ENCODE measurements around the gene FOLH1.
"Not testable (repeated sequence)": the region's sequence is repeated elsewhere in the genome, so short reads cannot be mapped to it uniquely, and the experiment has no call there.

Gene FOLH1

GRCh38 chr11:49208006-49208721, at the start of gene FOLH1:
Gene FOLH1 (minus strand): TSS chr11:49208602. CDS start chr11:49208409, 193 bp downstream.
- Histone ChIP-seq H3K4me3 (no peak within 1 kb of the TSS), H3K9ac (no peak within 1 kb of the TSS), H3K4me2 (no peak within 1 kb of the TSS), H3K36me3 (no peaks in the 10 kb centered on the region), H3K27ac (no peak within 1 kb of the TSS), H3K9me3 (replicated peaks in 1 of 11) (peaks cover 0 to 9% (median 7%) of the 10 kb centered on the region in 11 experiments; a peak in 12 of 22 replicates), H3K27me3 (no peaks in the 10 kb centered on the region), H4K20me1 (no peaks in the 10 kb centered on the region), H3K4me1 (no peaks in the 10 kb centered on the region)
- no peak for TF ChIP-seq Cebpa-rat (IDR thresholded peaks at IDR 0.05)

DNA sequence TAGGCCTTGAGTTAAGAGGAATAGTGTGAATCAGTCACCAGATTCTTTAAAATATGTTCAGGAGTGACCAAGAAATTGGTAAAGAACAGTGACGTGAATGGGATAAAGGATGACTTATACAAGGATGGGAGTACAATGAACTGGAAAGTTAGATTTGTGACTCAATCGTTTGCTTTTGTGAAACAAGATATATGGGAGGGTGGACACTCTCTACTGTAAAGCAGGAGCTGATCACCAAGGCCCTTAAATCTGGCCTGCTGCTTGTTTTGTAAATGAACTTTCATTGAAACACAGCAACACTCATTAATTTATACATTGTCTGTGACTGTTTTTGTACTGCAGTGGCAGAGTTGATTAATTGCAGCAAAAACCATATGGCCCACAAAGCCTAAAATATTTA, 46.7 kb upstream of the FOLH1 start:
- H3K9me3 ChIP-seq (replicated peaks in 1 of 11); H3K36me3 ChIP-seq; H3K9ac ChIP-seq; H3K27me3 ChIP-seq; H3K4me1 ChIP-seq; H3K4me3 ChIP-seq; H3K4me2 ChIP-seq; H4K20me1 ChIP-seq; H3K27ac ChIP-seq: not testable (repeated sequence)

DNA sequence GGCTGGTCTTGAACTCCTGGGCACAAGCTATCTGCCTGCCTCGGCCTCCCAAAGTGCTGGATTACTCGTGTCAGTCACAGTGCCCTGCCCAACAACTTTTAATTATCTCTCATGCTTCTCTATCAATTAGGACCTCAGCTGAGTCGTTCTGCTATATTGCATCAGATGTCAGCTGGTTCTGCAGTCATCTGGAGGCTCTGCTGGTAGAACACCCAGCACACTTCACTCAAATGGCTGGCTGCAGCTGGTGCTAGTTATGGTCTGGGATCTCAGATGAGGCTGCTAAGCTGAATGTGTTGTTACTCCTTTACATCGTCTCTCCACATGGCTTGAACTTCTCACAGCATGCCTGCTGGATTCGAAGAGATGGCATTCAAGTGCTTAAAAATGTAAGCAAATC, 42.8 kb upstream of the FOLH1 start:
- not testable (repeated sequence) for H3K4me3 ChIP-seq; H3K4me1 ChIP-seq; H3K27ac ChIP-seq; H4K20me1 ChIP-seq; H3K36me3 ChIP-seq; H3K27me3 ChIP-seq; H3K9me3 ChIP-seq (replicated peaks in 1 of 11); H3K9ac ChIP-seq; H3K4me2 ChIP-seq

DNA sequence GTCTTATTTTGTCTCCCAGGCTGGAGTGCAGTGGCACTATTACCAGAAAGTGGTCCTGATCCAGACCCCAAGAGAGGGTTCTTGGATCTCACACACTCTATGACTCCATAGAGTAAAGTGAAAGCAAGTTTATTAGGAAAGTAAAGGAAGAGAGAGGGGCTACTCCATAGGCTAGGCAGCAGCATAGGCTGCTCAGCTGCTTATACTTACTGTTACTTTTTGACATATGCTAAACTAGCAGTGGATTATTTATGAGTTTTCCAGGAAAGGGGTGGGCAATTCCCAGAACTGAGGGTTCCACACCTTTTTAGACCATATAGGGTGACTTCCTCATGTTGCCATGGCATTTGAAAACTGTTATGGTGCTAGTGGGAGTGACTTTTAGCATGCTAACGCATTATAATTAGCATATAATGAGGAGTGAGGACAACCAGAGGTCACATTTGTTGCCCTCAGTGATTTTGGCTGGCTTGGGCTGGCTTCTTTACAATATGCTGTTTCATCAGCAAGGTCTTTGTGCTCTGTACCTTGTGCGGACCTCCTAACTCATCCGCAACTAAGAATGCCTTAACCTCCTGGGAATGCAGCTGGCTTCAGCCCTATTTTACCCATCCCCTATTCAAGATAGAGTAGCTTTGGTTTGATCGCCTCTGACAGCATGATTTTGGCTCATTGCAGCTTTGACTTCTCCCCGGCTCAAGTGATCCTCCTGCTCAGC, 42.2 kb upstream of the FOLH1 start:
- H3K9ac ChIP-seq; H3K27me3 ChIP-seq; H3K27ac ChIP-seq; H3K4me3 ChIP-seq; H4K20me1 ChIP-seq; H3K9me3 ChIP-seq (replicated peaks in 1 of 11); H3K4me1 ChIP-seq; H3K4me2 ChIP-seq; H3K36me3 ChIP-seq: not testable (repeated sequence)

DNA sequence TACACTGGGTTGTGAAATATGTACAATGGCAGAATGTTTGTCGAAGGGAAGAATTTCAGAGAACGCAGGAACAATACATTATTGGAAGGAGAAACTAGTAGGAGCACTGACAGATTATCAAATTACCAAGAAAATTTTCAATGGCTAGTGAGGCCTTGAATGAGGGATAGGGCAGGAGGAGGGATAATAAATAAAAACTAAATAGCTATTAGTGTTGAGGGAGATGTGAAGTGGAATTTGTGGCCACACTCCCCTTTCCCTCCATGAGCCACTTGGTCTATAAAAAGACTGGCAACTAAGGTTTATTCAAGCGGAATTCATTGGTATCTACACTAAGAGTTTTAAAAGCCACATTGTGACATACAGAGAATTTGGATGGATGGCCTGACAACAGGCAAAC, 41.0 kb upstream of the FOLH1 start:
- H3K9ac ChIP-seq; H3K4me2 ChIP-seq; H3K27me3 ChIP-seq; H3K36me3 ChIP-seq; H3K27ac ChIP-seq; H4K20me1 ChIP-seq; H3K4me3 ChIP-seq; H3K4me1 ChIP-seq; H3K9me3 ChIP-seq (replicated peaks in 1 of 11): not testable (repeated sequence)

GRCh38 chr11:49233685-49234084, 25.3 kb upstream of the FOLH1 start:
- H3K4me2 ChIP-seq, H3K4me1 ChIP-seq, H3K9ac ChIP-seq, H3K27ac ChIP-seq, H4K20me1 ChIP-seq, H3K4me3 ChIP-seq, H3K27me3 ChIP-seq, H3K36me3 ChIP-seq: not testable (repeated sequence)
- peaks cover 0 to 10% (median 7%) of the 10 kb centered on the region in 11 experiments; a peak in 11 of 22 replicates for H3K9me3 ChIP-seq (replicated peaks in 1 of 11)

GRCh38 chr11:49233019-49233418, 24.6 kb upstream of the FOLH1 start:
- not testable (repeated sequence) for H3K36me3 ChIP-seq; H3K4me1 ChIP-seq; H3K4me3 ChIP-seq; H3K27me3 ChIP-seq; H3K9ac ChIP-seq; H3K27ac ChIP-seq; H3K9me3 ChIP-seq (replicated peaks in 1 of 11); H4K20me1 ChIP-seq; H3K4me2 ChIP-seq

- not testable (repeated sequence) for H3K27ac ChIP-seq; H3K36me3 ChIP-seq; H3K27me3 ChIP-seq; H3K4me1 ChIP-seq; H3K9me3 ChIP-seq (replicated peaks in 1 of 11); H4K20me1 ChIP-seq; H3K4me2 ChIP-seq; H3K9ac ChIP-seq; H3K4me3 ChIP-seq
These were observed 23.3 kb upstream of the FOLH1 start for GRCh38 chr11:49231725-49232124.

DNA sequence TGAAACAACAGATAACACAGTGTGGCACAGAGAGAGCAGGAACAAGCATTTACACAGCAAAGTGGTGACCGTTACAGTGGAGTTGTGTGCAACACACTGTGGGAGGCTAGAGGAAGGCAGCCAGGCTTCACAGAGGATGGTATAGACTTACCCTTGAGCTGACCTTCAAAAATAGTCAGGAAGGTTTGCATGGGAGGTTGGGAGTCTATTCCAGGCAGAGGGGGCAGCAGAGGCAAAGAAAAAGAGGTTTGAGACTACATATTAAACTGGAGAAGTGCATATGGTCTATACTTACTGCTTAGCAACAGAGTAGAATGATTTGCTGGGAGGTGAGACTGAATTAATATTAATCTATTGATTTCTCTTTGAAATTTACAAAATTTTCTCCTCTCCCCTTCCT, 22.1 kb upstream of the FOLH1 start:
- H4K20me1 ChIP-seq; H3K9me3 ChIP-seq (replicated peaks in 1 of 11); H3K4me2 ChIP-seq; H3K27me3 ChIP-seq; H3K4me3 ChIP-seq; H3K4me1 ChIP-seq; H3K36me3 ChIP-seq; H3K27ac ChIP-seq; H3K9ac ChIP-seq: not testable (repeated sequence)

- not testable (repeated sequence) for H3K36me3 ChIP-seq; H3K4me3 ChIP-seq; H3K4me2 ChIP-seq; H3K9ac ChIP-seq; H3K27ac ChIP-seq; H3K9me3 ChIP-seq (replicated peaks in 1 of 11); H4K20me1 ChIP-seq; H3K27me3 ChIP-seq; H3K4me1 ChIP-seq
These were observed 21.6 kb upstream of the FOLH1 start for GRCh38 chr11:49230001-49230400.

GRCh38 chr11:49229136-49229535, 20.7 kb upstream of the FOLH1 start:
- not testable (repeated sequence) for H3K4me1 ChIP-seq; H3K4me2 ChIP-seq; H3K27ac ChIP-seq; H3K9me3 ChIP-seq (replicated peaks in 1 of 11); H3K4me3 ChIP-seq; H4K20me1 ChIP-seq; H3K36me3 ChIP-seq; H3K9ac ChIP-seq; H3K27me3 ChIP-seq

DNA sequence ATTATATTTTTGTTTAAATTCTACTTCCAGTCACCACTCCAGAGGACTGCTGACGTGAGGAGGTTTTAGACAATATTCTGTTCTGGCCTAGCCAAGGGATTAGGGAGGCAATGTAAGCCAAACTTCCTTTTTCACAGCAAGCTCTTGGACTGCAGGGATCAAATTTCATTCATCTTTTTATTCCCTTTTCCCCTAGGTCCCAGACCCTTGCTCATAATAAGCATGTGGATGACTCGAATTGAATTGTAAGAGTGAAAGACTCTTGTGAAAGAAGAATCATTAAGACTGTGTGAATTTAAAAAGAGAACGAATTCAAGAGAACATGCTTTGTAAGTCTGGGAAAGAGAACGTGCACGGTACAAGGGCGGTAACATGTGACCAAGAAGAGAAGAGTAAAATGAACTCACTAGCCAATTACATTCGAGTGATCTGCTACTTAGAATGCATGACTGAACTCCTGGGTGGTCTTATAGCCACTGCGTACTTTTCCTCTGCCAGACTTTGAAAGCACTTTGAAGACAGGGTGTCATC, 16.9 kb upstream of the FOLH1 start:
- not testable (repeated sequence) for H3K4me3 ChIP-seq; H3K9ac ChIP-seq; H3K9me3 ChIP-seq (replicated peaks in 1 of 11); H3K27me3 ChIP-seq; H3K27ac ChIP-seq; H3K4me2 ChIP-seq; H3K36me3 ChIP-seq; H4K20me1 ChIP-seq; H3K4me1 ChIP-seq
